ENCODE measurements around the gene OLFM2. TPM values are rescaled to one million over a fixed set of nuclear protein-coding genes. Genes with fewer than 3 reads are reported as not detected.

The OLFM2 gene
- total and polyA plus RNA-seq, 4 experiments from 2014 or later = 5.0 to 10.4 (median 9.4) TPM

DNA sequence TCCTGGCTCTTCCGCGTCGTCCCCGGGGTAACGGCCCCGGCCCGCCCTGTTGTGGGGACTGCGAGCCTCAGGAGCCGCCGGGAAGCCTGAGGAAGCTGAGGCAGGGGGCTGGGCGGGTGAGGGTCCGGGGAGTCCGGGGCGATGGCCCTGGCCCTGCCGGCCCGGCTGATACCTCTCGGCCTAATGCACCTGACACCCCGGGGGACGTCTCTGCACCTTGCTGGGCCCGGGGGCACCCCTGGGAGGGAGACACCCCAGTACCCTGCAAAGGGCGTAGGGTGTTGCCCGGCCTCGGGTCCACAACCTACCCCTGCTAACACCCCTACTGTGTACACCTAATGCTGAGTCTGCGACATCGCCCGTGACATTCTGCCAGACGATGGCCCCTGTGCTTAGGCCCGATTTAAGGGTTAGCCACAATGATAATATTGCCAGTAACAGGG is 100.8 kb downstream of the OLFM2 start:
- intact Hi-C loops (cut with micrococcal nuclease) = loop anchor here (1.0 to 5.0 kb wide), 8 partner anchors 8 to 417 kb away; partner anchors contain the start of genes FBXL12, MRPL4 and UBL5
- no peaks in the 10 kb centered on the region for H3K9me3 ChIP-seq (ENCODE audit: control insufficient read depth in 1 of 2, low read length in 2 of 2)
- peaks cover 14% of the 10 kb centered on the region for H3K4me1 ChIP-seq (ENCODE audit: insufficient read depth, low read length)
- ChIA-PET POLR2A (ENCODE audit: partially characterized antibody) (interaction anchor here (0.7 to 4.1 kb wide), 7 partner anchors 8 to 82 kb away, joined by 3 to 40 read pairs (median 3); partner anchors contain the start of gene UBL5), CTCF (ENCODE audit: partially characterized antibody) (interaction anchor here (0.6 to 1.5 kb wide), 6 partner anchors 10 to 736 kb away, joined by 3 to 10 read pairs (median 3); no protein-coding TSS in a partner anchor)
- H3K4me3 ChIP-seq (ENCODE audit: low read length in 2 of 2) = peak overlapping the region; percentile 55 to 70
- H3K4me3 Mint-ChIP-seq = peak overlapping the region; percentile 79 to 89 (median 87)
- peaks cover 0 to 1% (median 0%) of the 10 kb centered on the region in 8 donors for H3K9me3 Mint-ChIP-seq
- peaks cover 19% of the 10 kb centered on the region for H3K36me3 ChIP-seq (ENCODE audit: insufficient read depth, low read length)
- H3K27ac Mint-ChIP-seq = peak overlapping the region in 6 of 7 donors; percentile 80 to 91 (median 86)
- DNase-seq = peak in 1 of 5 donors; percentile 51
- H3K4me1 Mint-ChIP-seq = peaks cover 11 to 29% (median 17%) of the 10 kb centered on the region in 4 donors
- no peaks in the 10 kb centered on the region for H3K27me3 Mint-ChIP-seq
- peaks cover 9 to 26% of the 10 kb centered on the region in 2 donors for H3K36me3 Mint-ChIP-seq
- H3K27ac ChIP-seq (ENCODE audit: low read depth, low read length) = peak overlapping the region; percentile 74
- no peaks in the 10 kb centered on the region for H3K27me3 ChIP-seq (ENCODE audit: insufficient read depth, low read length)

DNA sequence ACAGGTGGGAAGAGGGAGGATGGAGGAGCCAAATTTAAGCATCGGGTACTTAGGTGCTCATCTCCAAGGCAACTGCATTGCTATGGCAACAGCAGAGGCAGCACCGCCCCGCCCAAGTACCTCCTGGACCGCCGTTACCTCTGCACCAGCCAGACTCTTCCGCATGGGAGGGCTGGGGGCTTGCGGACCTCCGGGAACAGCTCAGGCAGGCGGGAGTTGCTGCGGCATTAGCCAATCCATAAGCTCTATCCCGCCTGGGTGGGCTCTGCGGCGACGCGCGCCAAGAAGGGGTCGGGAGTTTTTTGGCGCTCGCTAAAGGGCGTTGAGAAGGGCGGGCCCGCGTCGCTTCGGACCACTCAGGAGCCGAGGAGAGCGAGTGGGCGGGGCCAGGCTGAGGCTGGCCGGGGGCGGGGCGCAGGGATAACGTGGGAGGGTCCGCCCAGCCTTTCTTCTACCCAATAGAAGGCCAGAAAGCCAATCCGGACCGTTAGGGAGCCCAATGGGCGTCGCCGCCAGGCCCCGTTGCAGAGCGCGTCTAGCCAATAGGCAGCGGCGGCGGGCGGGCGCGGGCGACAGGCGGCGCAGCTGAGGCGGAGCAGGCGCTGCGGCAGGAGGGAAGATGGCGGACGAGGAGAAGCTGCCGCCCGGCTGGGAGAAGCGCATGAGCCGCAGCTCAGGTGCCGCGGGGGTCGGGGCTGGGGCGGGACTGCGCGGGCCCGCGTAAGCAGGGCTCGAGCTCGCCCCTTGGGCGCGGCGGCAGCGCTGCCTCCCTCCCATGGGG is 101.4 kb downstream of the OLFM2 start, which contains the start of gene PIN1:
Gene PIN1, plus strand, starts transcription at position 593 of the 781 bp plus-strand sequence. Its CDS starts 27 bp downstream, at position 620.
- H3K27me3 Mint-ChIP-seq = no peaks in the 10 kb centered on the region
- peak within 1 kb of the TSS; percentile 93 to 97 (median 96) for H3K4me3 Mint-ChIP-seq
- peaks cover 0 to 1% (median 0%) of the 10 kb centered on the region in 8 donors for H3K9me3 Mint-ChIP-seq
- peak within 1 kb of the TSS; percentile 91 to 99 (median 97) for H3K27ac Mint-ChIP-seq
- H3K36me3 Mint-ChIP-seq = peaks cover 11 to 28% of the 10 kb centered on the region in 2 donors
- H3K4me1 ChIP-seq (ENCODE audit: insufficient read depth, low read length) = peaks cover 14% of the 10 kb centered on the region
- ChIA-PET CTCF (ENCODE audit: partially characterized antibody) (interaction anchor here (0.6 to 1.5 kb wide), 6 partner anchors 10 to 736 kb away, joined by 3 to 10 read pairs (median 3); no protein-coding TSS in a partner anchor), POLR2A (ENCODE audit: partially characterized antibody) (interaction anchor here (0.7 to 4.1 kb wide), 10 partner anchors 16 to 1671 kb away, joined by 3 to 40 read pairs (median 3); partner anchors contain the start of genes FBXL12, ZNF653 and ZNF846)
- H3K27me3 ChIP-seq (ENCODE audit: insufficient read depth, low read length) = no peaks in the 10 kb centered on the region
- H3K36me3 ChIP-seq (ENCODE audit: insufficient read depth, low read length) = peaks cover 17% of the 10 kb centered on the region
- intact Hi-C loops (cut with micrococcal nuclease) = loop anchor here (1.0 to 5.0 kb wide), 8 partner anchors 8 to 417 kb away; partner anchors contain the start of genes FBXL12, MRPL4 and UBL5
- DNase-seq = peak; percentile 99 to 100 (median 99)
- no peaks in the 10 kb centered on the region for H3K9me3 ChIP-seq (ENCODE audit: control insufficient read depth in 1 of 2, low read length in 2 of 2)
- H3K27ac ChIP-seq (ENCODE audit: low read depth, low read length) = peak within 1 kb of the TSS; percentile 74
- peak within 1 kb of the TSS; percentile 55 to 97 for H3K4me3 ChIP-seq (ENCODE audit: low read length in 2 of 2)
- H3K4me1 Mint-ChIP-seq = peaks cover 10 to 34% (median 19%) of the 10 kb centered on the region in 4 donors

- peaks cover 11 to 27% of the 10 kb centered on the region in 2 donors for H3K36me3 Mint-ChIP-seq
- Histone ChIP-seq H3K27ac (ENCODE audit: low read depth, low read length) (peak overlapping the region; percentile 74), H3K9me3 (ENCODE audit: control insufficient read depth in 1 of 2, low read length in 2 of 2) (no peaks in the 10 kb centered on the region), H3K27me3 (ENCODE audit: insufficient read depth, low read length) (no peaks in the 10 kb centered on the region), H3K4me1 (ENCODE audit: insufficient read depth, low read length) (peaks cover 14% of the 10 kb centered on the region), H3K4me3 (ENCODE audit: low read length in 2 of 2) (peak overlapping the region in 1 of 2 donors; percentile 97), H3K36me3 (ENCODE audit: insufficient read depth, low read length) (peaks cover 16% of the 10 kb centered on the region)
- ChIA-PET POLR2A (ENCODE audit: partially characterized antibody) (interaction anchor here (0.6 to 4.1 kb wide), 7 partner anchors 16 to 1671 kb away, joined by 3 to 40 read pairs (median 5); partner anchors contain the start of genes FBXL12, ZNF653 and ZNF846), CTCF (ENCODE audit: partially characterized antibody) (interaction anchor here (1.4 to 1.5 kb wide), 3 partner anchors 9 to 80 kb away, joined by 3 to 10 read pairs (median 4); no protein-coding TSS in a partner anchor)
- intact Hi-C loops (cut with micrococcal nuclease) = loop anchor here (2.0 kb wide), 1 partner anchor 42 kb away; no protein-coding TSS in a partner anchor
- peak in 1 of 5 donors; percentile 53 for DNase-seq
- peaks cover 0 to 1% (median 0%) of the 10 kb centered on the region in 8 donors for H3K9me3 Mint-ChIP-seq
- peak overlapping the region; percentile 91 to 99 (median 97) for H3K27ac Mint-ChIP-seq
- H3K4me1 Mint-ChIP-seq = peaks cover 10 to 34% (median 20%) of the 10 kb centered on the region in 4 donors
- H3K27me3 Mint-ChIP-seq = no peaks in the 10 kb centered on the region
- H3K4me3 Mint-ChIP-seq = peak overlapping the region; percentile 93 to 97 (median 96)
Measured at GRCh38 chr19:9834307-9834725, 102.0 kb downstream of the OLFM2 start.

GRCh38 chr19:9828551-9829063 is 107.7 kb downstream of the OLFM2 start:
- ChIA-PET POLR2A (ENCODE audit: partially characterized antibody) (interaction anchor here (1.0 to 3.0 kb wide), 8 partner anchors 8 to 60 kb away, joined by 3 to 26 read pairs (median 8); partner anchors contain the start of genes FBXL12 and ZNF846), CTCF (ENCODE audit: partially characterized antibody) (interaction anchor here (1.0 kb wide), 1 partner anchor 203 kb away, joined by 5 read pairs; no protein-coding TSS in a partner anchor)
- no peak for DNase-seq
- H3K4me3 ChIP-seq (ENCODE audit: low read length in 2 of 2) = peak overlapping the region; percentile 87 to 96
- intact Hi-C loops (cut with micrococcal nuclease) = no loop called here
- no peaks in the 10 kb centered on the region for H3K27me3 Mint-ChIP-seq
- H3K27me3 ChIP-seq (ENCODE audit: insufficient read depth, low read length) = no peaks in the 10 kb centered on the region
- H3K27ac Mint-ChIP-seq = peak overlapping the region; percentile 79 to 100 (median 97)
- peaks cover 18 to 20% of the 10 kb centered on the region in 2 donors for H3K36me3 Mint-ChIP-seq
- H3K27ac ChIP-seq (ENCODE audit: low read depth, low read length) = peak overlapping the region; percentile 82
- H3K9me3 ChIP-seq (ENCODE audit: control insufficient read depth in 1 of 2, low read length in 2 of 2) = no peaks in the 10 kb centered on the region
- peaks cover 23% of the 10 kb centered on the region for H3K4me1 ChIP-seq (ENCODE audit: insufficient read depth, low read length)
- no peaks in the 10 kb centered on the region for H3K9me3 Mint-ChIP-seq
- peaks cover 15 to 40% (median 28%) of the 10 kb centered on the region in 4 donors for H3K4me1 Mint-ChIP-seq
- H3K36me3 ChIP-seq (ENCODE audit: insufficient read depth, low read length) = peaks cover 6% of the 10 kb centered on the region
- H3K4me3 Mint-ChIP-seq = peak overlapping the region; percentile 99 to 100 (median 100)

DNA sequence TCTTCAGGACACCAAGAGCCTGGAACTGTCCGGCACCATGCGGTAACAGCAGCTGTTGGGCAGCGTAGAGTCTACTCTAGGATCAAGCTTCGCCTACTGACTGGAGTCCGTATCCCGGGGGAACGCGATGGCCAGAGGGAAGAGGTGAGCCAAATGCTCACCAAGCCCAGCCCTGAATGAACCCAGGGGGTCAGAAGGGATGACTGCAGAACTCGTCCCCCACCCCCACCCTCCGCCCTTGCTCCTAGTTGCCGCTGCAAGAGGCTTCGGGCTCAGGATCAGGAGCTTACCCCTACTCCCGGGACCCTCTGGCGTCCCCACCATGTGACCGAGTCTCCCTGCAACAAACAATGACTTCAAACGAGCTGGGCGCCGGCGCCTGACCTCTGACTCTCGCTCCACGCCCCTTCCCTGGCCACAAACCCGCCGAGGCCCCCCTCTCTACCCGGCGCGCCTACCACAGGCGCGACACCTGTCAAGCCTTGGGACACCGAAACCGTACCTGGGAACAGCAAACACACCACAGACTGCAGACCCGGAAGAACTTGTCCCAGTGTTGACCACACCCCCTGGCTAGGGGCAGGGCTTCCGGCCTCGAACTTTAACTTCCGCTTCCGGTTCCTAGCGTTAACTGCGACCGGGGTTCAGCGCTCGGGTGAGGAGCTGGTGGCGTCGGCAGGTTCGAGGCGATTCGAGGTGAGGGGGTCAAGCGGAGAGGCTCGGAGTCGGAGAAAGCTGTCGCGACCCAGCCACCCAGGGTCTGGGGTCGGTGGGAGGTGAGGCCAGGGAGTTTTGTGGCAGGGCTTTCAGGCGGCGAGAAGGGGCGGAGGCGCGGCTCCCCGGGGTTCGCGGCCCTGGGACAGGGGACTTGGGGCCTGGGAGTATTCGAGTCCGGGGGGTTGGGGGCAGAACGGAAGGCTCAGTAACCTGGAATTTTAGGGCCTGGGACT is 108.8 kb downstream of the OLFM2 start, which contains the start of gene UBL5:
Gene UBL5, plus strand, starts transcription at position 630 of the 950 bp plus-strand sequence. CDS start 420 bp downstream, outside the sequence.
- intact Hi-C loops (cut with micrococcal nuclease) = loop anchor here (1.0 kb wide), 2 partner anchors 8 kb away; partner anchors contain the start of genes FBXL12 and PIN1
- peaks cover 19 to 20% of the 10 kb centered on the region in 2 donors for H3K36me3 Mint-ChIP-seq
- peak within 1 kb of the TSS; percentile 92 to 100 (median 98) for H3K27ac Mint-ChIP-seq
- peak within 1 kb of the TSS; percentile 99 to 100 (median 100) for H3K4me3 Mint-ChIP-seq
- H3K27me3 Mint-ChIP-seq = no peaks in the 10 kb centered on the region
- POLR2A ChIA-PET (ENCODE audit: partially characterized antibody) = interaction anchor here (0.5 to 3.0 kb wide), 16 partner anchors 9 to 1649 kb away, joined by 3 to 26 read pairs (median 5); partner anchors contain the start of genes FBXL12, ZNF561 and ZNF846
- peaks cover 15 to 41% (median 29%) of the 10 kb centered on the region in 4 donors for H3K4me1 Mint-ChIP-seq
- peaks cover 6% of the 10 kb centered on the region for H3K36me3 ChIP-seq (ENCODE audit: insufficient read depth, low read length)
- H3K9me3 ChIP-seq (ENCODE audit: control insufficient read depth in 1 of 2, low read length in 2 of 2) = no peaks in the 10 kb centered on the region
- H3K9me3 Mint-ChIP-seq = no peaks in the 10 kb centered on the region
- H3K4me1 ChIP-seq (ENCODE audit: insufficient read depth, low read length) = peaks cover 23% of the 10 kb centered on the region
- peak within 1 kb of the TSS; percentile 87 to 96 for H3K4me3 ChIP-seq (ENCODE audit: low read length in 2 of 2)
- H3K27ac ChIP-seq (ENCODE audit: low read depth, low read length) = peak within 1 kb of the TSS; percentile 82
- CTCF ChIA-PET (ENCODE audit: partially characterized antibody) = interaction anchor here (0.8 to 1.8 kb wide), 3 partner anchors 32 to 202 kb away, joined by 4 to 6 read pairs (median 5); partner anchors contain the start of gene ZNF846
- no peaks in the 10 kb centered on the region for H3K27me3 ChIP-seq (ENCODE audit: insufficient read depth, low read length)
- DNase-seq = peak; percentile 88 to 93 (median 89)

All from CD4-positive, alpha-beta memory T cell (primary cell).